ENCODE data around the gene BHMT2. TPM values are rescaled to one million over a fixed set of nuclear protein-coding genes. Genes with fewer than 3 reads are reported as not detected.

BHMT2 gene
- total RNA-seq, 1 donor from 2014 or later: not detected

DNA sequence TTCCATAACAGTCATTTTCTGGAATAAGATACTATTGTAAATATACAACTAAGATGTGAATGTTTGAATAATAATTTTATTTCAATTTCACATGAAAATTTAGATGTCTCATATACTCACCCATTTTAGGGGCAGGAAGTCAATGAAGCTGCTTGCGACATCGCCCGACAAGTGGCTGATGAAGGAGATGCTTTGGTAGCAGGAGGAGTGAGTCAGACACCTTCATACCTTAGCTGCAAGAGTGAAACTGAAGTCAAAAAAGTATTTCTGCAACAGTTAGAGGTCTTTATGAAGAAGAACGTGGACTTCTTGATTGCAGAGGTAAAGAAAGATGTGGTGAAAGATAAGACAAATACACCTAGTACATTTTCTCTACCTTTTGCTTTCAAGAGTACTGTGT, 50.7 kb downstream of the BHMT2 start:
- H4K20me1 ChIP-seq (ENCODE audit: insufficient read depth, low read length): no peaks in the 10 kb centered on the region
- no peaks in the 10 kb centered on the region for H3K4me1 ChIP-seq (ENCODE audit: insufficient read depth, low read length)
- no peaks in the 10 kb centered on the region for H3K27me3 ChIP-seq (ENCODE audit: insufficient read depth, low read length)
- no peaks in the 10 kb centered on the region for H3K4me1 Mint-ChIP-seq (ENCODE audit: low read depth, unreplicated experiment)
- DNase-seq (ENCODE audit: low read depth) (peak; percentile 39), FAIRE-seq (no peak)
- no peak overlapping the region for H3K9ac ChIP-seq (ENCODE audit: low read length)
- no peaks in the 10 kb centered on the region for H3K9me3 ChIP-seq (ENCODE audit: insufficient read depth, low read depth, low read length)
- H3K27ac Mint-ChIP-seq (ENCODE audit: unreplicated experiment): no peak overlapping the region
- H3K36me3 ChIP-seq (ENCODE audit: insufficient read depth, low read length): no peaks in the 10 kb centered on the region
- H3K36me3 Mint-ChIP-seq (ENCODE audit: low read depth, unreplicated experiment): no peaks in the 10 kb centered on the region
- H3K4me3 Mint-ChIP-seq (ENCODE audit: unreplicated experiment): no peak overlapping the region
- TF ChIP-seq, protein P1, sequence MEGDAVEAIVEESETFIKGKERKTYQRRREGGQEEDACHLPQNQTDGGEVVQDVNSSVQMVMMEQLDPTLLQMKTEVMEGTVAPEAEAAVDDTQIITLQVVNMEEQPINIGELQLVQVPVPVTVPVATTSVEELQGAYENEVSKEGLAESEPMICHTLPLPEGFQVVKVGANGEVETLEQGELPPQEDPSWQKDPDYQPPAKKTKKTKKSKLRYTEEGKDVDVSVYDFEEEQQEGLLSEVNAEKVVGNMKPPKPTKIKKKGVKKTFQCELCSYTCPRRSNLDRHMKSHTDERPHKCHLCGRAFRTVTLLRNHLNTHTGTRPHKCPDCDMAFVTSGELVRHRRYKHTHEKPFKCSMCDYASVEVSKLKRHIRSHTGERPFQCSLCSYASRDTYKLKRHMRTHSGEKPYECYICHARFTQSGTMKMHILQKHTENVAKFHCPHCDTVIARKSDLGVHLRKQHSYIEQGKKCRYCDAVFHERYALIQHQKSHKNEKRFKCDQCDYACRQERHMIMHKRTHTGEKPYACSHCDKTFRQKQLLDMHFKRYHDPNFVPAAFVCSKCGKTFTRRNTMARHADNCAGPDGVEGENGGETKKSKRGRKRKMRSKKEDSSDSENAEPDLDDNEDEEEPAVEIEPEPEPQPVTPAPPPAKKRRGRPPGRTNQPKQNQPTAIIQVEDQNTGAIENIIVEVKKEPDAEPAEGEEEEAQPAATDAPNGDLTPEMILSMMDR (IDR thresholded peaks at IDR 0.05; ENCODE audit: insufficient read depth, low read depth, low read length): no peak
- TF ChIP-seq EZH2 (IDR thresholded peaks at IDR 0.05; ENCODE audit: insufficient read depth, low read length): no peak
- H3K79me2 ChIP-seq (ENCODE audit: insufficient read depth, low read length): no peaks in the 10 kb centered on the region
- no peak overlapping the region for H2AFZ ChIP-seq (ENCODE audit: low read depth, low read length)
- no peak overlapping the region for H3K4me3 ChIP-seq (ENCODE audit: insufficient read depth, low read depth, low read length)
- no peaks in the 10 kb centered on the region for H3K9me3 Mint-ChIP-seq (ENCODE audit: unreplicated experiment)
- no peak overlapping the region for H3K27ac ChIP-seq (ENCODE audit: low read depth, low read length)
- H3K4me2 ChIP-seq (ENCODE audit: low read length): no peak overlapping the region
- peaks cover 6% of the 10 kb centered on the region for H3K27me3 Mint-ChIP-seq (ENCODE audit: low read depth, unreplicated experiment)

- Mint-ChIP-seq H3K27ac (ENCODE audit: unreplicated experiment) (no peak overlapping the region), H3K4me1 (ENCODE audit: low read depth, unreplicated experiment) (no peaks in the 10 kb centered on the region), H3K4me3 (ENCODE audit: unreplicated experiment) (no peak overlapping the region), H3K36me3 (ENCODE audit: low read depth, unreplicated experiment) (no peaks in the 10 kb centered on the region), H3K27me3 (ENCODE audit: low read depth, unreplicated experiment) (peaks cover 3% of the 10 kb centered on the region), H3K9me3 (ENCODE audit: unreplicated experiment) (no peaks in the 10 kb centered on the region)
- Histone ChIP-seq H3K9me3 (ENCODE audit: insufficient read depth, low read depth, low read length) (no peaks in the 10 kb centered on the region), H2AFZ (ENCODE audit: low read depth, low read length) (no peak overlapping the region), H3K27ac (ENCODE audit: low read depth, low read length) (no peak overlapping the region), H3K4me2 (ENCODE audit: low read length) (no peak overlapping the region), H3K4me3 (ENCODE audit: insufficient read depth, low read depth, low read length) (no peak overlapping the region), H4K20me1 (ENCODE audit: insufficient read depth, low read length) (no peaks in the 10 kb centered on the region), H3K27me3 (ENCODE audit: insufficient read depth, low read length) (no peaks in the 10 kb centered on the region), H3K9ac (ENCODE audit: low read length) (no peak overlapping the region), H3K79me2 (ENCODE audit: insufficient read depth, low read length) (no peaks in the 10 kb centered on the region), H3K4me1 (ENCODE audit: insufficient read depth, low read length) (no peaks in the 10 kb centered on the region), H3K36me3 (ENCODE audit: insufficient read depth, low read length) (no peaks in the 10 kb centered on the region)
- no peak for DNase-seq (ENCODE audit: low read depth)
- FAIRE-seq: no peak
- TF ChIP-seq EZH2 (IDR thresholded peaks at IDR 0.05; ENCODE audit: insufficient read depth, low read length): no peak
Measured at GRCh38 chr5:79122973-79123372, 53.4 kb downstream of the BHMT2 start.

DNA sequence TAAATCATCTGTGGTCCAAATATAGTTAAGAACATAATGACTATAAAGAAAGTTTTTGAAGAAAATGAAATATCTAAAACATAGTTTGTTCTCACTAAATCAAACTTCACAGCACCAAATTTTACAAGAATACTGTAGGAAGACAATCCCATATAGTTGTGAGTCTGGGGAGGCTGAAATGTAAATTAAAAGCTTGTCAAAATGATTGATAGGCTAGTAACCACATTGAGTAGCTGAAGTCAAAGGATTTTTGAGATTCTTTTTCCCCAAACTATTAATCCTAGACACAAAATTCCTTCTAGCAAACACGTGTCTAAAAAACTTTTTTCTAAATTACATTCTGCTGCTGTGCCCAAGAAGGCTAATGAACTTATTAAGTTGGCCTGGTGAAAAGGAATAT, 55.0 kb downstream of the BHMT2 start:
- Mint-ChIP-seq H3K4me1 (ENCODE audit: low read depth, unreplicated experiment) (no peaks in the 10 kb centered on the region), H3K9me3 (ENCODE audit: unreplicated experiment) (no peaks in the 10 kb centered on the region), H3K27me3 (ENCODE audit: low read depth, unreplicated experiment) (peaks cover 4% of the 10 kb centered on the region), H3K4me3 (ENCODE audit: unreplicated experiment) (no peak overlapping the region), H3K36me3 (ENCODE audit: low read depth, unreplicated experiment) (no peaks in the 10 kb centered on the region), H3K27ac (ENCODE audit: unreplicated experiment) (no peak overlapping the region)
- no peaks in the 10 kb centered on the region for H4K20me1 ChIP-seq (ENCODE audit: insufficient read depth, low read length)
- TF ChIP-seq EZH2 (IDR thresholded peaks at IDR 0.05; ENCODE audit: insufficient read depth, low read length): no peak
- TF ChIP-seq, protein P1 (IDR thresholded peaks at IDR 0.05; ENCODE audit: insufficient read depth, low read depth, low read length): no peak
- no peak overlapping the region for H3K4me3 ChIP-seq (ENCODE audit: insufficient read depth, low read depth, low read length)
- H3K27me3 ChIP-seq (ENCODE audit: insufficient read depth, low read length): no peaks in the 10 kb centered on the region
- DNase-seq (ENCODE audit: low read depth) (peak; percentile 36), FAIRE-seq (no peak)
- no peak overlapping the region for H2AFZ ChIP-seq (ENCODE audit: low read depth, low read length)
- no peak overlapping the region for H3K9ac ChIP-seq (ENCODE audit: low read length)
- H3K36me3 ChIP-seq (ENCODE audit: insufficient read depth, low read length): no peaks in the 10 kb centered on the region
- no peak overlapping the region for H3K4me2 ChIP-seq (ENCODE audit: low read length)
- no peaks in the 10 kb centered on the region for H3K4me1 ChIP-seq (ENCODE audit: insufficient read depth, low read length)
- no peak overlapping the region for H3K27ac ChIP-seq (ENCODE audit: low read depth, low read length)
- H3K79me2 ChIP-seq (ENCODE audit: insufficient read depth, low read length): no peaks in the 10 kb centered on the region
- no peaks in the 10 kb centered on the region for H3K9me3 ChIP-seq (ENCODE audit: insufficient read depth, low read depth, low read length)

All from astrocyte (in vitro differentiated cells and primary cell).